GM12891 (cell line): ENCODE data around the gene RPA1.

Experiments
- POLR2AphosphoS5 ChIP-seq: IDR thresholded peaks from 2 replicates; pipeline ENCODE4 v1.6.1; 2011; ENCODE audit warnings: low read depth, low read length, control low read depth
- TAF1 ChIP-seq: IDR thresholded peaks from 2 replicates; pipeline ENCODE4 v1.6.1; 2011; ENCODE audit warnings: low read depth, low read length, control low read depth

GRCh38 chr17:1920948-1921351 lies 91.1 kb downstream of the RPA1 start:
- no peak for TF ChIP-seq POLR2AphosphoS5
- TF ChIP-seq TAF1: no peak
